ENCODE measurements around the gene KIAA0232.

GRCh38 chr4:6932475-6932874 is 149.9 kb downstream of the KIAA0232 start:
- TF ChIP-seq EZH2 (optimal IDR thresholded peaks at IDR 0.05; ENCODE audit: low read depth, low read length) (no peak), EZH2phosphoT487 (IDR thresholded peaks at IDR 0.05; ENCODE audit: low read length) (no peak)
